Measurements from ENCODE around the gene L3MBTL2. TPM values are rescaled to one million over a fixed set of nuclear protein-coding genes. Genes with fewer than 3 reads are reported as not detected.
"Not testable (repeated sequence)": the region's sequence is repeated elsewhere in the genome, so short reads cannot be mapped to it uniquely, and the experiment has no call there.

The L3MBTL2 gene
- total RNA-seq, 1 donor from 2014 or later = 20.1 TPM

- no peak for DNase-seq (ENCODE audit: low spot score)
- Mint-ChIP-seq H3K36me3 (ENCODE audit: low read depth, unreplicated experiment) (peaks cover 19% of the 10 kb centered on the region), H3K9me3 (ENCODE audit: unreplicated experiment) (no peaks in the 10 kb centered on the region), H3K4me3 (ENCODE audit: unreplicated experiment) (peak overlapping the region; percentile 15), H3K27me3 (ENCODE audit: unreplicated experiment) (peaks cover 9% of the 10 kb centered on the region), H3K4me1 (ENCODE audit: unreplicated experiment) (no peaks in the 10 kb centered on the region), H3K27ac (ENCODE audit: unreplicated experiment) (no peak overlapping the region)
- TF ChIP-seq CTCF (IDR thresholded peaks at IDR 0.05; ENCODE audit: unreplicated experiment) = no peak
These were observed 45.0 kb downstream of the L3MBTL2 start for GRCh38 chr22:41250127-41250526.

- H3K36me3 Mint-ChIP-seq (ENCODE audit: low read depth, unreplicated experiment) = peaks cover 33% of the 10 kb centered on the region
- H3K9me3 Mint-ChIP-seq (ENCODE audit: unreplicated experiment) = no peaks in the 10 kb centered on the region
- no peak for TF ChIP-seq CTCF (IDR thresholded peaks at IDR 0.05; ENCODE audit: unreplicated experiment)
- peak overlapping the region; percentile 47 for H3K4me3 Mint-ChIP-seq (ENCODE audit: unreplicated experiment)
- peaks cover 8% of the 10 kb centered on the region for H3K4me1 Mint-ChIP-seq (ENCODE audit: unreplicated experiment)
- DNase-seq (ENCODE audit: low spot score) = no peak
- H3K27me3 Mint-ChIP-seq (ENCODE audit: unreplicated experiment) = peaks cover 6% of the 10 kb centered on the region
- no peak overlapping the region for H3K27ac Mint-ChIP-seq (ENCODE audit: unreplicated experiment)
These were observed 47.3 kb downstream of the L3MBTL2 start for GRCh38 chr22:41252365-41252764.

- no peak for DNase-seq (ENCODE audit: low spot score)
- H3K4me1 Mint-ChIP-seq (ENCODE audit: unreplicated experiment) = peaks cover 10% of the 10 kb centered on the region
- peaks cover 4% of the 10 kb centered on the region for H3K27me3 Mint-ChIP-seq (ENCODE audit: unreplicated experiment)
- no peaks in the 10 kb centered on the region for H3K9me3 Mint-ChIP-seq (ENCODE audit: unreplicated experiment)
- no peak for TF ChIP-seq CTCF (IDR thresholded peaks at IDR 0.05; ENCODE audit: unreplicated experiment)
- peaks cover 31% of the 10 kb centered on the region for H3K36me3 Mint-ChIP-seq (ENCODE audit: low read depth, unreplicated experiment)
- no peak overlapping the region for H3K27ac Mint-ChIP-seq (ENCODE audit: unreplicated experiment)
- no peak overlapping the region for H3K4me3 Mint-ChIP-seq (ENCODE audit: unreplicated experiment)
These were observed 49.1 kb downstream of the L3MBTL2 start for GRCh38 chr22:41254230-41254629.

GRCh38 chr22:41256254-41257253, 51.4 kb downstream of the L3MBTL2 start:
- peak overlapping the region; percentile 9 for H3K4me3 Mint-ChIP-seq (ENCODE audit: unreplicated experiment)
- H3K36me3 Mint-ChIP-seq (ENCODE audit: low read depth, unreplicated experiment) = peaks cover 25% of the 10 kb centered on the region
- H3K27me3 Mint-ChIP-seq (ENCODE audit: unreplicated experiment) = peaks cover 2% of the 10 kb centered on the region
- peak; percentile 32 for DNase-seq (ENCODE audit: low spot score)
- H3K27ac Mint-ChIP-seq (ENCODE audit: unreplicated experiment) = peak overlapping the region; percentile 54
- TF ChIP-seq CTCF (IDR thresholded peaks at IDR 0.05; ENCODE audit: unreplicated experiment) = no peak
- no peaks in the 10 kb centered on the region for H3K9me3 Mint-ChIP-seq (ENCODE audit: unreplicated experiment)
- peaks cover 10% of the 10 kb centered on the region for H3K4me1 Mint-ChIP-seq (ENCODE audit: unreplicated experiment)

GRCh38 chr22:41257696-41258095, 52.6 kb downstream of the L3MBTL2 start:
- Mint-ChIP-seq H3K9me3 (ENCODE audit: unreplicated experiment) (no peaks in the 10 kb centered on the region), H3K27ac (ENCODE audit: unreplicated experiment) (no peak overlapping the region), H3K4me3 (ENCODE audit: unreplicated experiment) (no peak overlapping the region), H3K4me1 (ENCODE audit: unreplicated experiment) (peaks cover 10% of the 10 kb centered on the region), H3K36me3 (ENCODE audit: low read depth, unreplicated experiment) (peaks cover 32% of the 10 kb centered on the region), H3K27me3 (ENCODE audit: unreplicated experiment) (peaks cover 2% of the 10 kb centered on the region)
- no peak for TF ChIP-seq CTCF (IDR thresholded peaks at IDR 0.05; ENCODE audit: unreplicated experiment)
- DNase-seq (ENCODE audit: low spot score) = no peak

GRCh38 chr22:41259756-41260155, 54.6 kb downstream of the L3MBTL2 start:
- H3K27ac Mint-ChIP-seq (ENCODE audit: unreplicated experiment); H3K9me3 Mint-ChIP-seq (ENCODE audit: unreplicated experiment); DNase-seq (ENCODE audit: low spot score); H3K27me3 Mint-ChIP-seq (ENCODE audit: unreplicated experiment); H3K4me1 Mint-ChIP-seq (ENCODE audit: unreplicated experiment); H3K4me3 Mint-ChIP-seq (ENCODE audit: unreplicated experiment): not testable (repeated sequence)
- peaks cover 27% of the 10 kb centered on the region for H3K36me3 Mint-ChIP-seq (ENCODE audit: low read depth, unreplicated experiment)

All from endothelial cell (in vitro differentiated cells).